Activated CD8-positive, alpha-beta memory T cell treated with anti-CD3 and anti-CD28 coated beads for 24 hours (primary cell): Measurements from ENCODE around the gene URGCP.

Experiments
- DNase-seq: peaks from one replicate; pipeline ENCODE4 v3.0.0-alpha.2; 2020

URGCP gene

DNA sequence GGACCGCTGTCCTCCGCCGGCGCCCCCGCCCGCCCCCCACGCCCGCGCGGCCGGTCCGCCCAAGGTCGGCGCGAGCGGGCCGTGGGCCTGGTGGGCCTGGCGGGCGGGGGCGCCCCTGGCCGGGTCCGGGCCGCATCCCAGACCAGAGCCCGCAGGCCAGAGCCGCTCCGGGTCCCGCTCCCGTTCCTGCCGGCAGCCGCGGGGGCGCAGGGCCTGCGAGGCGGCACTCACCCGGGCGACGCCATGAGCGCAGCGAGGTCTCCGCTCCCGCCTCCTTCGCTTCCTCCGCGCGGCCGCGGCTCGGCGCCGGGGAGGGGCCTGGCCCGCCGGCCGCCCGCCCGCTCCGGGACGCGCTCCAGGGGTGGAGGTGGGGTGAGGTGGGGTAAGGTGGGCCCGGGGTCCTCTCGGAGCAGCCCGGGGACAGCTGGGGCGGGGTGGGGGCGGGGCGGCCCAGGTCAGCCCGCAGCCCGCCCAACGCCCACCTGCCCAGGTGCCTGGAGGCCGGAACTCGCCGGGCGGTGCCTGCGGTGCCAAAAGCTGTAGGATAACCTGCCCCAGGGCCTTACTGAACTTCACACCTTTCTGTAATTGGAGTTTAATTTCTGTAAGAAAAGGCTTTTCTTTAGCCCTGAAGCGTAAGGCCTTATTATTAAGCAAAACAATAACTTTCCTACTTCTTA is at the start of gene URGCP:
TSS of gene URGCP (minus strand) at position 266 of the 680 bp plus-strand sequence. CDS start at position 245, 21 bp downstream.
- peak; percentile 83 for DNase-seq

GRCh38 chr7:43956027-43956426 is 49.6 kb upstream of the URGCP start:
- DNase-seq: no peak

GRCh38 chr7:43954524-43955228 is 48.3 kb upstream of the URGCP start:
- DNase-seq: no peak

GRCh38 chr7:43953071-43953470 is 46.7 kb upstream of the URGCP start:
- no peak for DNase-seq

GRCh38 chr7:43952028-43952427 is 45.6 kb upstream of the URGCP start:
- DNase-seq: no peak

DNA sequence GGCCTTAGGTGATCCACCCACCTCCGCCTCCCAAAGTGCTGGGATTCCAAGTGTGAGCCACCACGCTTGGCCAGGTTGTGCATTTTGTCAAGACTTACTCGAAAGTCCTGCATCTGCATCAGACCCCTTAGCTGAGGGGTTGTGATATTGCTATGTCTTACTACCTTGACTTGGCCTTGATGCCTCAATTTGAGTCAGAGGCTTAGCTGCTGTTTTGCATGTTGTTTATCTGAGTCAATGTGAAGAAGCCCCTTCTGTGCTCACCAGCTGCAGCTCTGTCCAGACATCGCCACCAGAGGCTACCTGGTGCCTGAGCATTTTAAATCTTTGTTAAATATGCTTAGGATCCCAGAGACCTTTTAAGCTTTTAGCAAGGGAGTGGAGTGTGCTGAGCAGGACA is 37.9 kb upstream of the URGCP start:
- DNase-seq: no peak

DNA sequence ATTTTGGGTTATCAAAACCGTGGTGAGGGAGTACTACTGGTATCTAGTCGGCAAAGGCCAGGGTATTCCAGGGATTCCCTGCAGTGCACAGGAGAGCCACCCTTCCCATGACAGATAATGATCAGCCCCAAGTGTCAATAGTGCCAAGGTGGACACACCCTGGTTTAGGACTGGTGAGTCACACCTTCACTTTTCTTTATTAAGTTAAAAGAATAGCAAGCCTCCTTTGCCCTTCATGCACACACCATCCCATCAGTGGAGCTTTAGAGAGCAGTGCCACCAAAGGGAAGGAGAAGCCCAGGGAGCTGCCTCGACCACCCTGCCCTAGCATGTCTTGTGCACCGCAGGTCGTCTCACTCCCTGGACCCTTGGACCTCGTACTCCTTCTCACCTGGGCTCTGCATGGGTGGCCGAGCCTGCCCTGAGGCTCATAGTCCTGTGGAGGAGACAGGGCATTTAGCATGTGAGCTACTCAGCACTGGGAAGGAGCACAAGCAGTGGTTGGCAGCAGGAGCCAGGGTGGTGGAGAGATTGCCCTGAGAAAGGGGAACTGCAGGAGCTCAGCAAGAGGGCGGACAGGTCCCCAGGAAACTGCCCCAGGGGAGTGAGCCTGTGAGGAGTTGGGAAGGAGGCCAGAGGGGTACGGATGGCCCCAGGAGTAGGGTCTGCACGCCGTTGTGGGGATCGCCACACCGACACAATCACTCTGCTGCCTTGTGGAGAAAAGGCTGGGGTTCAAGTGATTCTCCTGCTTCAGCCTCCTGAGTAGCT is 37.2 kb upstream of the URGCP start:
- DNase-seq: no peak

- no peak for DNase-seq
Observed at GRCh38 chr7:43942997-43943396, 36.6 kb upstream of the URGCP start.

GRCh38 chr7:43942250-43942649 is 35.9 kb upstream of the URGCP start:
- DNase-seq: no peak

GRCh38 chr7:43938892-43939482 is 32.6 kb upstream of the URGCP start:
- no peak for DNase-seq

- DNase-seq: no peak
Observed at GRCh38 chr7:43937444-43937843, 31.0 kb upstream of the URGCP start.

- DNase-seq: no peak
Observed at GRCh38 chr7:43933902-43934560, 27.6 kb upstream of the URGCP start.

DNA sequence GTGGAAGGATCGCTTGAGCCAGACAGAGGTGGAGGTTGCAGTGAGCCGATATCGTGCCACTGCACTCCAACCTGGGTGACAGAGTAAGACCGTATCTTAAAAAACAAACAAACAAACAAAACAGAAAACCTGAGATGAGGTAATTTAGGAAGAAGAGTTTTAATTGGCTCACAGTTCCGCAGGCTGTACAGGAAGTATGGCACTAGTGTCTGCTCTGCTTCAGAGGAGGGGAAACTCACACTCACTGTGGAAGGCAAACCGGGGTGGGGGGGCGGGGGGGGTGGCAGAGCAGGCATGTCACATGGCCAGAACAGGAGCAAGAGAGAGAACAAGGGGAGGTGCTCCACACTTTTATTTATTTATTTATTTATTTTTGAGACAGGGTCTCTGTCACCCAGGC is 24.9 kb upstream of the URGCP start:
- DNase-seq: no peak

- no peak for DNase-seq
Observed at GRCh38 chr7:43929529-43930457, 23.4 kb upstream of the URGCP start.

- no peak for DNase-seq
Observed at GRCh38 chr7:43927810-43928209, 21.4 kb upstream of the URGCP start.

GRCh38 chr7:43926798-43927123 is 20.4 kb upstream of the URGCP start:
- DNase-seq: no peak

- DNase-seq: peak; percentile 97
Observed at GRCh38 chr7:43925984-43926797, 19.8 kb upstream of the URGCP start, which contains the start of gene UBE2D4. Gene UBE2D4 (plus strand): TSS chr7:43926436. CDS start chr7:43926533, 97 bp downstream.

DNA sequence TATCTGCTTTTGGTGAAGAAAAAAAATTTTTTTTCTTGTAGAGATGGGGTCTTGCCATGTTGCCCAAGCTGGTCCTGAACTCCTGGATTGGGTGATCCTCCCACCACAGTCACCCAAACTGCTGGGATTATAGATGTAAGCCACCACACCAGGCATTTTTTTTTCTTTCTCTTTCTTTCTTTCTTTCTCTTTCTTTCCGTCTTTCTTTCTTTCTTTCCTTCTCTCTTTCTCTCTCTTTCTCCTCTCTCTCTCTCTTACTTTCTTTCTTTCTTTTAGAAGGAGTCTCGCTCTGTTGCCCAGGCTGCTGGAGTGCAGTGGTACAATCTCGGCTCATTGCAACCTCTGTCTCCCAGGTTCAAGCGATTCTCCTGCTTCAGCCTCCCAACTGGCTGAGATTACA is 16.3 kb upstream of the URGCP start:
- no peak for DNase-seq

GRCh38 chr7:43921423-43921822 is 15.0 kb upstream of the URGCP start:
- no peak for DNase-seq

GRCh38 chr7:43915907-43916306 is 9.5 kb upstream of the URGCP start:
- no peak for DNase-seq

DNA sequence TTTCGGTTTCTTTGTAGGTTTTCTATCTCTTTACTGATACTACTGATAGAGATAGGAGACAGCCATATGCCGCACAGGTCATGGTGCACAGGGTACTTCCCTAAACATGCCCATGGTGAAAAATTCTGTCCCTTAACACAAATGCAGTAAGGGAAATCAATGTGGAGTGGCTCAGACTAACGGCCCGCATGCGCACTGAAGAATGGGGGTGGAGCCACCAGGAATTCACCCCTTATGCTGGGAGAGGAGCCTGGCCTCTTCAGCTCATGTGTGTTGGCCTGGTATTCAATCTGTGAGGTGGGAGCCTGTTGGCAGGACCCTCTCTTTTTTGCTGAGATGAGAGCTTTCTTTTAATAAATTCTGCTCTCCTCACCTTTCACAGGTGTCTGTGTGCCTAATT is 8.4 kb upstream of the URGCP start:
- DNase-seq: no peak
